ENCODE measurements around the gene LDLRAD4.

LDLRAD4 gene

GRCh38 chr18:13218368-13218991, at the start of gene LDLRAD4:
LDLRAD4 (plus strand) TSS chr18:13218760.
- DNase-seq (ENCODE audit: low read depth in 2 of 2), result no peak

- DNase-seq (ENCODE audit: low read depth in 2 of 2), result no peak
These were observed 44.9 kb upstream of the LDLRAD4 start for GRCh38 chr18:13173578-13174145.

GRCh38 chr18:13175266-13175665, 43.3 kb upstream of the LDLRAD4 start:
- no peak for DNase-seq (ENCODE audit: low read depth in 2 of 2)

- DNase-seq (ENCODE audit: low read depth in 2 of 2), result no peak
These were observed 42.8 kb upstream of the LDLRAD4 start for GRCh38 chr18:13175754-13176210.

GRCh38 chr18:13176847-13177246, 41.7 kb upstream of the LDLRAD4 start:
- no peak for DNase-seq (ENCODE audit: low read depth in 2 of 2)

- DNase-seq (ENCODE audit: low read depth in 2 of 2), result no peak
These were observed 40.4 kb upstream of the LDLRAD4 start for GRCh38 chr18:13178197-13178596.

- no peak for DNase-seq (ENCODE audit: low read depth in 2 of 2)
These were observed 39.6 kb upstream of the LDLRAD4 start for GRCh38 chr18:13178976-13179375.

GRCh38 chr18:13179566-13180113, 38.9 kb upstream of the LDLRAD4 start:
- DNase-seq (ENCODE audit: low read depth in 2 of 2), result no peak

- DNase-seq (ENCODE audit: low read depth in 2 of 2), result no peak
These were observed 37.8 kb upstream of the LDLRAD4 start for GRCh38 chr18:13180614-13181375.

GRCh38 chr18:13181765-13182164, 36.8 kb upstream of the LDLRAD4 start:
- no peak for DNase-seq (ENCODE audit: low read depth in 2 of 2)

- DNase-seq (ENCODE audit: low read depth in 2 of 2), result no peak
These were observed 35.2 kb upstream of the LDLRAD4 start for GRCh38 chr18:13183359-13183758.

GRCh38 chr18:13183790-13184189, 34.8 kb upstream of the LDLRAD4 start:
- no peak for DNase-seq (ENCODE audit: low read depth in 2 of 2)

GRCh38 chr18:13184396-13184795, 34.2 kb upstream of the LDLRAD4 start:
- no peak for DNase-seq (ENCODE audit: low read depth in 2 of 2)

GRCh38 chr18:13185675-13186198, 32.8 kb upstream of the LDLRAD4 start:
- DNase-seq (ENCODE audit: low read depth in 2 of 2), result no peak

GRCh38 chr18:13186687-13187086, 31.9 kb upstream of the LDLRAD4 start:
- no peak for DNase-seq (ENCODE audit: low read depth in 2 of 2)

- DNase-seq (ENCODE audit: low read depth in 2 of 2), result no peak
These were observed 31.1 kb upstream of the LDLRAD4 start for GRCh38 chr18:13187498-13187897.

GRCh38 chr18:13191031-13191430, 27.5 kb upstream of the LDLRAD4 start:
- no peak for DNase-seq (ENCODE audit: low read depth in 2 of 2)

- no peak for DNase-seq (ENCODE audit: low read depth in 2 of 2)
These were observed 26.8 kb upstream of the LDLRAD4 start for GRCh38 chr18:13191779-13192178.

- DNase-seq (ENCODE audit: low read depth in 2 of 2), result no peak
These were observed 25.6 kb upstream of the LDLRAD4 start for GRCh38 chr18:13192970-13193369.

GRCh38 chr18:13194239-13194638, 24.3 kb upstream of the LDLRAD4 start:
- no peak for DNase-seq (ENCODE audit: low read depth in 2 of 2)

GRCh38 chr18:13198701-13199100, 19.9 kb upstream of the LDLRAD4 start:
- DNase-seq (ENCODE audit: low read depth in 2 of 2), result no peak

GRCh38 chr18:13199169-13199568, 19.4 kb upstream of the LDLRAD4 start:
- no peak for DNase-seq (ENCODE audit: low read depth in 2 of 2)

Data from activated CD4-positive, alpha-beta T cell treated with anti-CD3 and anti-CD28 coated beads for 24 hours (primary cell).